WTC11 (cell line): ENCODE measurements around the gene ZBTB20. TPM values are rescaled to one million over a fixed set of nuclear protein-coding genes. Genes with fewer than 3 reads are reported as not detected.

Source experiments
- ATAC-seq: fragments of 200-7000 bp; cut with Tn5 transposase; 2 replicates; pipeline ENCODE4 v1.10.0; 2021; ENCODE audit warnings: mild to moderate bottlenecking, moderate library complexity
- CTCF ChIA-PET: fragments of 300-600 bp; sonication (Branson Sonifier 250); formaldehyde crosslinking; loops from one replicate; lab custom pipeline; 2021; ENCODE audit warnings: antibody characterized with exemption; lab: Charles Lee
- POLR2A ChIA-PET: fragments of 350-600 bp; sonication (Branson Sonifier 250); formaldehyde crosslinking; loops from one replicate; lab custom pipeline; 2021; ENCODE audit warnings: antibody characterized with exemption; lab: Charles Lee
- DNase-seq: peaks from one replicate; pipeline ENCODE4 v3.0.0; 2021; ENCODE audit warnings: low spot score
- H3K27ac Mint-ChIP-seq: 2 replicates; pipeline ENCODE4 v1.8.0; 2021; ENCODE audit warnings: mixed read lengths
- H3K27me3 Mint-ChIP-seq: 2 replicates; pipeline ENCODE4 v1.8.0; 2021; ENCODE audit warnings: low read depth, mild to moderate bottlenecking, moderate library complexity, mixed read lengths
- H3K36me3 Mint-ChIP-seq: 2 replicates; pipeline ENCODE4 v1.8.0; 2021; ENCODE audit warnings: mixed read lengths
- H3K4me1 Mint-ChIP-seq: 2 replicates; pipeline ENCODE4 v1.8.0; 2022; ENCODE audit warnings: mixed read lengths
- H3K4me3 Mint-ChIP-seq: 2 replicates; pipeline ENCODE4 v1.8.0; 2021; ENCODE audit warnings: mild to moderate bottlenecking, moderate library complexity, mixed read lengths
- H3K9me3 Mint-ChIP-seq: 2 replicates; pipeline ENCODE4 v1.8.0; 2021; ENCODE audit warnings: mixed read lengths
- CDX4 ChIP-seq: fragments of 250-450 bp; sonication (Bioruptor Pico); IDR thresholded peaks from 2 replicates; pipeline ENCODE4 v1.9.0; 2021; ENCODE audit warnings: moderate library complexity, mild to moderate bottlenecking, inconsistent platforms, borderline replicate concordance
- E2F5 ChIP-seq: sonication (generic); formaldehyde crosslinking; IDR thresholded peaks from 2 replicates; pipeline ENCODE4 v1.8.1; 2022; ENCODE audit warnings: mild to moderate bottlenecking, moderate library complexity, missing genetic modification reagents
- ELF4 ChIP-seq: sonication (generic); formaldehyde crosslinking; IDR thresholded peaks from 2 replicates; pipeline ENCODE4 v1.8.1; 2022; ENCODE audit warnings: low read depth, mild to moderate bottlenecking, moderate library complexity, missing genetic modification reagents
- EMX1 ChIP-seq: fragments of 250-450 bp; sonication (Bioruptor Pico); IDR thresholded peaks from 2 replicates; pipeline ENCODE4 v1.8.0; 2021; ENCODE audit warnings: mild to moderate bottlenecking
- ERG ChIP-seq: fragments of 250-450 bp; sonication (Bioruptor Pico); IDR thresholded peaks from 2 replicates; pipeline ENCODE4 v1.8.0; 2021; ENCODE audit warnings: mild to moderate bottlenecking
- IRF2 ChIP-seq: sonication (generic); formaldehyde crosslinking; IDR thresholded peaks from 2 replicates; pipeline ENCODE4 v1.8.0; 2022; ENCODE audit warnings: low read depth, missing genetic modification reagents, borderline replicate concordance
- NR1H2 ChIP-seq: sonication (generic); formaldehyde crosslinking; IDR thresholded peaks from 2 replicates; pipeline ENCODE4 v1.9.0; 2021; ENCODE audit warnings: mild to moderate bottlenecking, moderate library complexity, missing genetic modification reagents
- NR2C2 ChIP-seq: sonication (generic); formaldehyde crosslinking; IDR thresholded peaks from 2 replicates; pipeline ENCODE4 v1.8.0; 2022; ENCODE audit warnings: mild to moderate bottlenecking, missing genetic modification reagents
- PRDM15 ChIP-seq: sonication (generic); formaldehyde crosslinking; IDR thresholded peaks from 2 replicates; pipeline ENCODE4 v1.8.0; 2022; ENCODE audit warnings: missing genetic modification reagents
- RORB ChIP-seq: fragments of 250-450 bp; sonication (Bioruptor Pico); IDR thresholded peaks from 2 replicates; pipeline ENCODE4 v1.9.0; 2021; ENCODE audit warnings: mild to moderate bottlenecking
- SP1 ChIP-seq: sonication (generic); formaldehyde crosslinking; conservative IDR thresholded peaks from 2 replicates; pipeline ENCODE4 v1.8.1; 2022; ENCODE audit warnings: missing genetic modification reagents
- TEAD1 ChIP-seq: sonication (generic); formaldehyde crosslinking; IDR thresholded peaks from 2 replicates; pipeline ENCODE4 v1.8.0; 2022; ENCODE audit warnings: mild to moderate bottlenecking, missing genetic modification reagents
- USF2 ChIP-seq: sonication (generic); formaldehyde crosslinking; IDR thresholded peaks from 2 replicates; pipeline ENCODE4 v1.8.1; 2023; ENCODE audit warnings: mild to moderate bottlenecking, missing genetic modification reagents, moderate library complexity
- ZNF396 ChIP-seq: fragments of 250-450 bp; sonication (Bioruptor Pico); IDR thresholded peaks from 2 replicates; pipeline ENCODE4 v1.8.0; 2021; ENCODE audit warnings: mild to moderate bottlenecking, moderate library complexity, borderline replicate concordance
- ZNF423 ChIP-seq: fragments of 250-450 bp; sonication (Bioruptor Pico); IDR thresholded peaks from 2 replicates; pipeline ENCODE4 v2.1.2; 2022; ENCODE audit warnings: mild to moderate bottlenecking, moderate library complexity
- ZNF512 ChIP-seq: sonication (generic); formaldehyde crosslinking; IDR thresholded peaks from 2 replicates; pipeline ENCODE4 v1.8.1; 2022; ENCODE audit warnings: missing genetic modification reagents, borderline replicate concordance
- ZNF532 ChIP-seq: fragments of 250-450 bp; sonication (Bioruptor Pico); IDR thresholded peaks from 2 replicates; pipeline ENCODE4 v1.9.0; 2021; ENCODE audit warnings: mild to moderate bottlenecking, borderline replicate concordance
- ZSCAN18 ChIP-seq: fragments of 250-450 bp; sonication (Bioruptor Pico); IDR thresholded peaks from 2 replicates; pipeline ENCODE4 v2.1.2; 2022; ENCODE audit warnings: mild to moderate bottlenecking, moderate library complexity
- total RNA-seq: library from RNA; stranded (reverse); gene quantifications from 3 replicates; pipeline ENCODE4 v1.2.3, GENCODE V29; 2021

The ZBTB20 gene
- total RNA-seq, 1 experiment from 2014 or later = 1.5 TPM

- no peak overlapping the region for H3K4me3 Mint-ChIP-seq
- ATAC-seq (no peak), DNase-seq (no peak)
- H3K27me3 Mint-ChIP-seq = no peaks in the 10 kb centered on the region
- no peaks in the 10 kb centered on the region for H3K9me3 Mint-ChIP-seq
- POLR2A ChIA-PET = no interaction called here
- TF ChIP-seq CDX4 (CRISPR knock-in tag) (no peak), EMX1 (CRISPR knock-in tag) (no peak), PRDM15 (CRISPR knock-in tag) (no peak), ZNF423 (no peak), ZNF396 (CRISPR knock-in tag) (no peak), NR2C2 (CRISPR knock-in tag) (no peak), TEAD1 (CRISPR knock-in tag) (no peak), ZNF512 (CRISPR knock-in tag) (no peak)
- CTCF ChIA-PET = no interaction called here
- no peaks in the 10 kb centered on the region for H3K36me3 Mint-ChIP-seq
- no peak overlapping the region for H3K27ac Mint-ChIP-seq
- H3K4me1 Mint-ChIP-seq = peaks cover 8% of the 10 kb centered on the region
Measured at GRCh38 chr3:114872588-114872987, 274.5 kb downstream of the ZBTB20 start.

- Mint-ChIP-seq H3K4me3 (no peak overlapping the region), H3K4me1 (peaks cover 5% of the 10 kb centered on the region), H3K27ac (no peak overlapping the region), H3K36me3 (no peaks in the 10 kb centered on the region), H3K27me3 (no peaks in the 10 kb centered on the region), H3K9me3 (no peaks in the 10 kb centered on the region)
- CTCF ChIA-PET = no interaction called here
- POLR2A ChIA-PET = no interaction called here
- DNase-seq (no peak), ATAC-seq (no peak)
- no peak for TF ChIP-seq CDX4 (CRISPR knock-in tag)
- no peak for TF ChIP-seq E2F5 (CRISPR knock-in tag)
- no peak for TF ChIP-seq ERG
- no peak for TF ChIP-seq NR1H2
- TF ChIP-seq ZNF532 (CRISPR knock-in tag) = no peak
- TF ChIP-seq ZSCAN18 = no peak
- no peak for TF ChIP-seq RORB (CRISPR knock-in tag)
- no peak for TF ChIP-seq ELF4 (CRISPR knock-in tag)
- TF ChIP-seq TEAD1 (CRISPR knock-in tag) = no peak
- TF ChIP-seq IRF2 (CRISPR knock-in tag) = no peak
- no peak for TF ChIP-seq USF2
- no peak for TF ChIP-seq SP1 (CRISPR knock-in tag)
Measured at GRCh38 chr3:114872050-114872449, 275.0 kb downstream of the ZBTB20 start.
